GM19240 (cell line): ENCODE results near the gene CHST15.
"Not testable (repeated sequence)": the region's sequence is repeated elsewhere in the genome, so short reads cannot be mapped to it uniquely, and the experiment has no call there.

Experiments used
- DNase-seq: peaks from one replicate; pipeline ENCODE4 v3.0.0; 2011; ENCODE audit warnings: low spot score; ENCODE audit not compliant: insufficient read length

The CHST15 gene

DNA sequence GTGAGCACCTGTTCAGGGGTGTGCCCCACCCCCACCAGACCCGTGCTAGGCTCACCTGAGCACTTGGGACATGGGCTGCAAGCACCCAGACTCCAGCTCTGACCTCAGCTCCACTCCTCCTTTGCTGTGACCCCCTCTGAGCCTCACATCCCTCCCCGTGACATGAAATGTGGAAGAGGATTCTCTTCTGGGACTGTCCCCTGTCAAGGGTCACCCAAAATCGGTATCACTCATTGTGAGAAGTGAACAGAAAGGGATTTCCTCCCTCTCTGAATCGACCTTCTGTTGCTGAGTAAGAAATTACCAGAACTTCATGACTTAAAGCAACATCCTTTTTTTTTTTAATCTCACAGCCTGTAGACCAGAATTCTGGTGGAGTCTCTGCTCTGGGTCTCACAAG is 6.2 kb upstream of the CHST15 start:
- no peak for DNase-seq

- DNase-seq = no peak
Observed at GRCh38 chr10:124098575-124098974, 5.2 kb upstream of the CHST15 start.

DNA sequence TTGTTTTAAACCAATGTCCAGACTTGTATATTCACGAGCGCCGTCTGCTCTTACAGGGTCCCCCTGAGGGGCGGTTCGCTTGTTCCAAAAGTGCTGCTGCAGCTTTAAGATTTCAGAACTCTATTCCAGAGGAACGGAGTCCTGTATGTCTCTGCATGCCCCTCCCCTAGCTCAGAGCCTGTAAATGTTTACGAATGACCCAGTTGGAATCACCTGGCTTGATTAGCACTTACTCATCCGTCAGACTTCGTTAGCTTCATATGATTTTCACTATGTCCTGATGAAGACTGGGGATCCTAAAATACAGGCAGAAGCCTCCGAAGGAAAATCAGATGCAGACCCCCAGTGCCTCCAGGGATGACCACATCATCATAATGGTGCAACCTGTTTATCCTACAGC is 4.5 kb upstream of the CHST15 start:
- no peak for DNase-seq

DNA sequence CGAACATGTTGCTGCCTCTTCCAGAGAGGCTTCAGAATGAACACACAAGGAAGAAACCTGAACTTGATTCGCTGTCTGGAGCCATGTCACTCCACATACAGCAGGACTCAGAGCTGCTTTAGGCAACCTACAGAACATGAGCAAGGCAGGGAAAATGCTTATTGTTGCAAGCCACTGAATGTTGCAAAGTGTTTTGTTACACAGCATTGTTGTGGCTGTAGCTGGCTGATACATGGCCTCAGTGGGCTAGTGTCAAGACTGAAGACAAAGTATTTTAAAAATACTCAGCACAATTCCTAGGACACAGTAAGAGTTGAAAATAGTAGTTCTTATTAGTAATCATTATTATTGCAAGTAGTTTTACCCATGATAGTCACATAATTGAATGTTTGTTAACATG is 3.1 kb upstream of the CHST15 start:
- no peak for DNase-seq

GRCh38 chr10:124095801-124096200 is 2.4 kb upstream of the CHST15 start:
- DNase-seq = not testable (repeated sequence)

DNA sequence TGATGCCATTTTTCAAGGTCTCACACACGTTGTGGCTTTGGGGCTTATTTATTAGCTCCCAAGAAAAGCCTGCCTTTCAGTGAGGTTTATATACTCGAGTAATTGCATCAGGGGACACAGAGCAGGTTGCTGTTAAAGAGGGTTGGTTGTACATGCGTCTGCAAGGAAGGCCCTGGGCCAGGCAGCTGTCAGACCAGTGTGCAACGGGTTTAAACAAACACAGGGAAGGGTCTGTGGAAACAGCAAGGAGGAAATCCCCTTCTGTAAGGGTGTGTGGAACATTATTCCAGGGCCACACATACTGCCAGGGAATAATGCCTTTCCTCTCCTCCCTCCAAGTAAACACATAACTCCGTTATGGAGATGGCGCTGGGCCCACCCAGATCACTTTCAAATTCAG is 1.7 kb upstream of the CHST15 start:
- DNase-seq = no peak

GRCh38 chr10:124094419-124094785 is 1.0 kb upstream of the CHST15 start:
- no peak for DNase-seq

DNA sequence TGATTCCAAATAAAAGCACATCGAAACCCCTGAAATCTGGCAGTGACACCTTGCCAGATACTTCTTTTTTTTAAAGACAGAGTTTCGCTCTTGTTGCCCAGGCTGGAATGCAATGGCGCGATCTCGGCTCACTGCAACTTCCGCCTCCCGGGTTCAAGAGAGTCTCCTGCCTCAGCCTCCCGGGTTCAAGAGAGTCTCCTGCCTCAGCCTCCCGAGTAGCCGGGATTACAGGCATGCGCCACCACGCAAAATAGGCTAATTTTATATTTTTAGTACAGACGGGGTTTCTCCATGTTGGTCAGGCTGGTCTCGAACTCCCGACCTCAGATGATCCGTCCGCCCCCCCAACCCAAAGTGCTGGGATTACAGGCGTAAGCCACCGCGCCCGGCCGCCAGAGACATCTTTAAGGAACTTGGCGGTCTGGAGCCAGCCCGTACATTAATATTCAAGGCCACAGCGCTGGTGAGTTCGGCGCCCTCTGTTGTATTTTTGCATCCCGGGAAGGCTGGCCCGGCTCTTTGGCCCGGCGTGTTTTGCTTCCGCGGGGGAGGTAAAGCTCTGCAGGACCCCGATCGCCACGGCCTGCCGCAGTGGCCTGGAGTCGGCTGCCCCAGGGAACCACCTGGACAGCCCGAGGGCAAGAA is 498 bp upstream of the CHST15 start:
- not testable (repeated sequence) for DNase-seq

DNA sequence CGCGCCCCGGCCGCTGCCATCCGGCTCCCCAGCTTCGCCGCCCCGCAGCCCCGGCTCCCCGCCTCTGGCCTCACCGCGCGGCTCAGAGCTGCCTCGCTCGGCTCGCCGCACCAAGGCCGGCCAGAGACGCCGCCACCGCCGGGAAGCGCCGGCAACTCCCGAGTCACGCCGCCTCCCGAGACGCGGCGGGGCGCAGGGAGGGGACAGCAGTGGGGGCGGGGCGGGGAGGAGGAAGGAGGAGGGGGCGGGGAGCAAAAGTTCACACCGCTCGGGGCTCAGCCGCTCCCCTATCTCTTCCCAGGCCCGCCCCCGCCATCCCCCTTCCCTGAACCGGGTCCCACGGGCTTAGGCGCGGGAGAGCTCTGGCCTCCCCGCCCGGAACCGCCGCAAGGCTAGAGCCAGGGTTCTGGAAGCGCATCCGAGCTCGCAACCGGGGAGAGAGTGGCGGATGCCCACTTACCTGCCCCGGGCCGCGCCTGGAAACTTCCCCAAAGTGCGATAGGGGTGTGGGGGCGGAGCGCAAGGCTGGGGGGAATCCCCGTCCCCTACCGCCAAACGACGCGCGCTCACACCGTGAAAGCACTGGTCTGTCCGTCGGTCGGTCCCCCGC is 1.0 kb downstream of the CHST15 start:
- no peak for DNase-seq

GRCh38 chr10:124091646-124092249 is 1.6 kb downstream of the CHST15 start:
- no peak for DNase-seq

- DNase-seq = no peak
Observed at GRCh38 chr10:124090601-124091209, 2.7 kb downstream of the CHST15 start.

GRCh38 chr10:124089859-124090258 is 3.5 kb downstream of the CHST15 start:
- DNase-seq = no peak

GRCh38 chr10:124088915-124089314 is 4.5 kb downstream of the CHST15 start:
- no peak for DNase-seq

GRCh38 chr10:124087672-124088634 is 5.4 kb downstream of the CHST15 start:
- DNase-seq = no peak

GRCh38 chr10:124086787-124087671 is 6.4 kb downstream of the CHST15 start:
- DNase-seq = no peak

DNA sequence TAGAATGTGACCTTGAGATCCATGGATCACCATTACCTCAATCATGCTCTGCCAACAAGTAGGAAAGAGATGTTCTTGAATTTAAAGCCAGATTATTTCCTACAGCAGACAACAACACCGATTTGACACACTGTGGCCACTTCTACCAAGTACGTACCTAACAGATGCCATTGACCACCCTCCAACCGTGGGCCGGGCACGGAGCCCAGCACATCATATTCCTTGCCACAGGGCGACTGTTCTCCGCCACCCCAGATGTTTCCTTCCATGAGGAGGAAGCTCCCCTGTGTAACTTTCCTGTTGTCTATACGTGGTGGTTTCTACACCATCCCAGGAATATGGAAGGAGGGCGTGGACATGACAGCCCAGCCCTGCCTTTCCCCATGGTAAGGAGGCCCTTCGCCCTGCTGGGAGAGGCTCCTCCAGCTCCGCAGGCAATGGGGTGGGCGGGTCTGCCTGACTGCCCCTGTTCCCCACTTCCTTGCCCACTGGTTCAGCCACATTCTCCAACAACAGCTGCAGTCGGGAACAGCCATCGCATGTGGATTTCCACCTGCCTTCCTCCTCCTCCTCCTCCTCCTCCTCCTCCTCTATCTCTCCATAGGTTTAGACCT is 7.2 kb downstream of the CHST15 start:
- no peak for DNase-seq

DNA sequence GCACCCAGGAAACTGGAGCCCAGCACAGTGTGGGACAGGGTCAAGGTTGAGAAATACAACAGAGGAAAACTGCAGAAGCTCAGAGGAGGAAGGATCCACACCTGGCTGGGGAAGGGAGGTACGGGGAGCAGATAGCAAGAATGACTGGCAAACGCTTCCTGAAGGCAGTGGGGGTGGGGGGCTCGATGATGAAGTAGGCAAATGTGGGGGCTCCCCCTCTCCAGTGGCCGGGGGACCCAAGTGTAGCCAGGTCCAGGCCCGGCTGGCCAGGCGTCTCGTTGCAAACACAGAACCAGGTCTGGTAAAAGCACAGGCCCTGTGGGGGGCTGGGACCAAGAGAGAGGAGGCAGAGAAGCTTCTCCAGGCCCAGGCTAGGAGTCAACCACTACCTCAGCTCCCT is 7.7 kb downstream of the CHST15 start:
- DNase-seq = no peak

DNA sequence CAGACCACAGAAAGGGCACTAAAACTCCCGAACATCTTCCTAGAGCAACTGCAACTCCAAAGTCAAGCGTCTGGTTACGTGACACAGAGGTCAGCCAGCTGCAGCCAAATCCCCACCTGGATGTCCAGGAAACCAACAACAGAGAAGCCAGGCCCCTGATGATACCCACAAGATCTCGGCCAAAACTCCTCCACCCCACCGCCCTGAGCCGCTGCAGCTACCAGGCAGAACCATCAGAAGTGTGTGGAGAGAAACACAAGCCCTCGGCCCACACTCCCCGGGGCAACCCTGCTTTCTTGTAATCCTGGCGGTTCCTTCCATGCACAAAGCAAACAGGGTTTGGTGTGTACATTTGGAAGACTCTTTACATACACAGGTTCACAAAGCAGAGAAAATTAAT is 8.7 kb downstream of the CHST15 start:
- DNase-seq = no peak

DNA sequence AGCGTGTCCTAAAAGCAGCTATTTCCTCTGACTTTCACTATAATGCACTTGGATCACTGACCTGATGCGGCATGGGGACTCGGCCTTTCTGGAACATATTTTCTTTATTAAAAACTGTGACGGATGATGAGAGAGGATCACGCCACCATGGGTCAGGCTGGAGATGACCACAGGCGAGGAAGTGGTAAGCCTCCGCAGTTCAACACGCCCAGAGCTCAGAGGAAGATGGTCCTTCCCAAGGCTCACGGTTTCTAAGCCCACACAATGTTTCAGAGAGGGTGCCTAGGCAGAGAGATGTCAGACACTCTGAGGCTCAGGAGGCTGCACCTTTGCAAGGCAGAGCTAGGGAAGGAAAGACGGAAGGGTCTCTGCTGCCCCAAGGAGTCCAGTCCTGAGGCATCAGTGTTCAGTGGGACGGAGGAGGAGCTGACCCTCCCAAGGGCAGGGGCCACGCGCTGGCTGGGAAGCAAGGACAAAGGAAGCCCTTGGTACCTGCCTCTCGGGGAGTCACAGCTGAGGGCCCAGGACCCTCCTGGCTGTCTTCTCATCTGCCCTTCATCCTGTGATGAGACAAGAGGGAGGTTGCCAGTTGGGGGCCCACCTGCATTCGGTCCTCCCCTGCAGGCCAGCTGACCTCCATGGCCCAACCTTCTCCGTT is 9.5 kb downstream of the CHST15 start:
- DNase-seq = no peak
